ENCODE data around the gene TSKU.

DNA sequence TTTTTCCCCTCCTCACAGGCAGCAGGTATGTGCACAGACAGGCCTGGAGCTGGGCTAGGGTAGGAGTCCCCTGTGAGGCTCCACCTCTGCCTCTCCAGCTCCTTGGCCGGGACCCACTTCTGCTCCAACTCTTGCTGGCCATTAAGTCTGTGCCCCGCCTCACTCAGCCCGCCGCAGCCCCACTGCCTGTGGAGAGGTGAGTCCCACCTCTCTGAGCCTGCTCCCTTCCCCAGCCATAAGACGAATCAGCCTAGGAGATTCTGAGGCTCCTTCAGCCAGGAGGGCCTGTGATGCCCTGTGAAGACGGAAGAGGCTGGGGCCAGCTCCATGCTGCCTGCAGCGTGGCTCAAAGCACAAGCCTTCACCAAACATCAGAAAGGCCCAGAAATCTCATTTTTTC, 23.0 kb downstream of the TSKU start:
- no peak for TF ChIP-seq CREB1 (IDR thresholded peaks at IDR 0.05; ENCODE audit: low read depth)
- no peak for TF ChIP-seq TEAD4 (IDR thresholded peaks at IDR 0.05)
- TF ChIP-seq FOXM1 (IDR thresholded peaks at IDR 0.05; ENCODE audit: borderline replicate concordance, low read depth), result no peak
- TF ChIP-seq CEBPB (IDR thresholded peaks at IDR 0.05), result no peak
- TF ChIP-seq YY1 (IDR thresholded peaks at IDR 0.05; ENCODE audit: low read depth), result no peak
- TF ChIP-seq RAD21 (IDR thresholded peaks at IDR 0.05; ENCODE audit: low read depth), result no peak
- TF ChIP-seq, protein P1, sequence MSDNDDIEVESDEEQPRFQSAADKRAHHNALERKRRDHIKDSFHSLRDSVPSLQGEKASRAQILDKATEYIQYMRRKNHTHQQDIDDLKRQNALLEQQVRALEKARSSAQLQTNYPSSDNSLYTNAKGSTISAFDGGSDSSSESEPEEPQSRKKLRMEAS (IDR thresholded peaks at IDR 0.05), result no peak
- no peak for TF ChIP-seq TAF1 (IDR thresholded peaks at IDR 0.05; ENCODE audit: low read depth)
- TF ChIP-seq EP300 (IDR thresholded peaks at IDR 0.05; ENCODE audit: borderline replicate concordance), result no peak
